LNCAP (cell line): ENCODE results near the gene TERT.

ENCODE experiments used
- TF ChIP-seq, protein P1 (sequence below): fragments of 450-650 bp; IDR thresholded peaks from 2 replicates; pipeline ENCODE4 v1.5.1; 2017; ENCODE audit warnings: mild to moderate bottlenecking

Gene TERT

DNA sequence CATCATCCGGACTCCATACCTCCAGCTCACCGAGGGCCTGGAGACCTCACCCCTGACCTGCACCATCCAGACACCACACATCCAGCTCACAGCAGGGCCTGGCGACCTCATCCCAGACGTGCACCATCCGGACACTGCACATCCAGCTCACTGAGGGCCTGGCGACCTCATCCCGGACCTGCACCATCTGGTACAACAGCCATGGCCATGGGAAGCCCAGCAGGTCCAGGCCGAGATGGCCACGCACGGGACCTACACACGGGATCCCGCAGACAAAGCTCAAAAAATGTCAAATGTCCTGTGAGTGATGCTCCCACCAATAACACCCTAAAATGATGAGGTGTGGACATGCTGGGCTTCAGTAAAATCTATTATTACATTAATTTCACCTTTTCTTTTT, 9.7 kb downstream of the TERT start:
- TF ChIP-seq, protein P1, sequence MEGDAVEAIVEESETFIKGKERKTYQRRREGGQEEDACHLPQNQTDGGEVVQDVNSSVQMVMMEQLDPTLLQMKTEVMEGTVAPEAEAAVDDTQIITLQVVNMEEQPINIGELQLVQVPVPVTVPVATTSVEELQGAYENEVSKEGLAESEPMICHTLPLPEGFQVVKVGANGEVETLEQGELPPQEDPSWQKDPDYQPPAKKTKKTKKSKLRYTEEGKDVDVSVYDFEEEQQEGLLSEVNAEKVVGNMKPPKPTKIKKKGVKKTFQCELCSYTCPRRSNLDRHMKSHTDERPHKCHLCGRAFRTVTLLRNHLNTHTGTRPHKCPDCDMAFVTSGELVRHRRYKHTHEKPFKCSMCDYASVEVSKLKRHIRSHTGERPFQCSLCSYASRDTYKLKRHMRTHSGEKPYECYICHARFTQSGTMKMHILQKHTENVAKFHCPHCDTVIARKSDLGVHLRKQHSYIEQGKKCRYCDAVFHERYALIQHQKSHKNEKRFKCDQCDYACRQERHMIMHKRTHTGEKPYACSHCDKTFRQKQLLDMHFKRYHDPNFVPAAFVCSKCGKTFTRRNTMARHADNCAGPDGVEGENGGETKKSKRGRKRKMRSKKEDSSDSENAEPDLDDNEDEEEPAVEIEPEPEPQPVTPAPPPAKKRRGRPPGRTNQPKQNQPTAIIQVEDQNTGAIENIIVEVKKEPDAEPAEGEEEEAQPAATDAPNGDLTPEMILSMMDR = no peak

DNA sequence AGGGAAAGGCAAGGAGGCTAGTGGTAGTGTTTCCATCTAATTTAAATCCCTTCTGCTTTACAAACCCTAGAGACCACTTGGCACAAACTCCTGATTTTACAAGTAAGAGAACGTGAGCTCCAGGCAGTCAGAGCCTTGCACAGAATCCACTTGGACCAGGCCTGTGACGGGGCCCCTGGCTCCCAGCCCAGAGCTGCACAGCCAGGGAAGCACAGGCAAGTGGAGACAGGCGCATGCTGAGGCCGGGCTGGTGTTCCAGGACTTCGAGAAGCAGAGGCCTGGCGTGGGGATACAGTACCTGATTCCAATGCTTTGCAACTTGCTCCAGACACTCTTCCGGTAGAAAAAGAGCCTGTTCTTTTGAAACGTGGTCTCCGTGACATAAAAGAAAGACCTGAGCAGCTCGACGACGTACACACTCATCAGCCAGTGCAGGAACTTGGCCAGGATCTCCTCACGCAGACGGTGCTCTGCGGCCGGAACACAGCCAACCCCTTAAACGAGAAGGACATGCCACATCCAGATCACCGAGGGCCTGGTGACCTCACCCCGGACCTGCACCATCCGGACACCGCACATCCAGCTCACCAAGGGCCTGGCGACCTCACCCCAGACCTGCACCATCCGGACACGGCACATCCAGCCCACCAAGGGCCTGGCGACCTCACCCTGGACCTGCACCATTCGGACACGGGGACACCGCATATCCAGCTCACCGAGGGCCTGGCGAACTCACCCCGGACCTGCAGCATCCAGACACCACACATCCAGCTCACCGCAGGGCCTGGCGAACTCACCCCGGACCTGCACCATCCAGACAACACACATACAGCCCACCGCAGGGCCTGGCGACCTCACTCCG, 12.5 kb downstream of the TERT start:
- TF ChIP-seq, protein P1 = no peak

- TF ChIP-seq, protein P1 = no peak
Measured at GRCh38 chr5:1281038-1281882, 13.6 kb downstream of the TERT start.

GRCh38 chr5:1280177-1281037, 14.5 kb downstream of the TERT start:
- TF ChIP-seq, protein P1 = no peak

GRCh38 chr5:1279443-1280151, 15.3 kb downstream of the TERT start:
- TF ChIP-seq, protein P1 = no peak

GRCh38 chr5:1278656-1279442, 16.0 kb downstream of the TERT start:
- TF ChIP-seq, protein P1 = no peak
